B cell (primary cell): ENCODE data around the gene TAF12. TPM values are rescaled to one million over a fixed set of nuclear protein-coding genes. Genes with fewer than 3 reads are reported as not detected.
"Not testable (repeated sequence)": the region's sequence is repeated elsewhere in the genome, so short reads cannot be mapped to it uniquely, and the experiment has no call there.

Experiments used
- ATAC-seq: fragments of 200-7000 bp; cut with Tn5 transposase; one replicate; pipeline ENCODE4 v1.10.0; 2021; ENCODE audit warnings: low read depth, mild to moderate bottlenecking, moderate number of reproducible peaks, moderate library complexity
- CTCF ChIA-PET: fragments of 350-600 bp; sonication (Branson Sonifier 250); formaldehyde crosslinking; loops from one replicate; lab custom pipeline; 2021; ENCODE audit warnings: antibody characterized with exemption, inconsistent platforms; lab: Charles Lee
- POLR2A ChIA-PET: fragments of 350-600 bp; sonication (Branson Sonifier 250); formaldehyde crosslinking; loops from one replicate; lab custom pipeline; 2021; ENCODE audit warnings: antibody characterized with exemption; lab: Charles Lee
- DNase-seq: peaks from one replicate; pipeline ENCODE4 v3.0.0; 2013
- H2AFZ ChIP-seq: 2 replicates; pipeline ENCODE4 v1.6.1; 2012; ENCODE audit warnings: mild to moderate bottlenecking, low read depth, low read length; ENCODE audit not compliant: insufficient read depth, poor library complexity, severe bottlenecking
- H3K27ac ChIP-seq, 2 donors: 1 replicate in 1 of 2; 2 replicates in 1 of 2; pipeline ENCODE4 v1.5.1; 2012 to 2013; ENCODE audit warnings: low read length in 2 of 2, mild to moderate bottlenecking in 2 of 2, moderate library complexity in 1 of 2
- H3K27me3 ChIP-seq, 4 experiments: fragments of 200-600 bp in 1 of 4; sonication (generic) in 1 of 4; replicated peaks in 1 of 4; 1 replicate in 2 of 4; 2 replicates in 2 of 4; pipeline versions ENCODE4 v1.6.1 to v1.7.0; 2013 to 2016; ENCODE audit warnings: low read length in 3 of 4, mild to moderate bottlenecking in 2 of 4, mixed read lengths in 1 of 4, moderate library complexity in 1 of 4; ENCODE audit not compliant: insufficient read depth in 4 of 4, control insufficient read depth in 3 of 4; ENCODE audit errors: control extremely low read depth in 1 of 4
- H3K36me3 ChIP-seq, 2 experiments: replicated peaks in 1 of 2; 1 replicate in 1 of 2; 2 replicates in 1 of 2; pipeline versions ENCODE4 v1.6.1 to v1.7.1; 2013; ENCODE audit warnings: low read length in 1 of 2; ENCODE audit not compliant: insufficient read depth in 2 of 2, control insufficient read depth in 1 of 2; ENCODE audit errors: control extremely low read depth in 1 of 2, extremely low read depth in 1 of 2
- H3K4me1 ChIP-seq, 2 donors: fragments of 200-600 bp in 1 of 2; sonication (generic) in 1 of 2; 1 replicate in 1 of 2; 2 replicates in 1 of 2; pipeline versions ENCODE4 v1.5.1 to v1.6.1; 2013 to 2017; ENCODE audit warnings: low read length in 2 of 2; ENCODE audit not compliant: control insufficient read depth in 2 of 2, insufficient read depth in 2 of 2
- H3K4me2 ChIP-seq: replicated peaks from 2 replicates; pipeline ENCODE3; 2012; ENCODE audit warnings: mild to moderate bottlenecking, low read depth, low read length; ENCODE audit not compliant: poor library complexity, severe bottlenecking
- H3K4me3 ChIP-seq, 5 experiments: fragments of 200-600 bp in 1 of 5; sonication (generic) in 1 of 5; 1 replicate in 3 of 5; 2 replicates in 2 of 5; pipeline versions ENCODE4 v1.5.1 to v1.7.0; 2011 to 2016; ENCODE audit warnings: low read length in 4 of 5, mild to moderate bottlenecking in 4 of 5, low read depth in 2 of 5, control low read depth in 1 of 5, moderate library complexity in 1 of 5; ENCODE audit not compliant: insufficient read depth in 1 of 5; ENCODE audit errors: control extremely low read depth in 1 of 5, extremely low read depth in 1 of 5
- H3K79me2 ChIP-seq: fragments of 200-600 bp; sonication (generic); one replicate; pipeline ENCODE4 v1.6.0; 2016; ENCODE audit warnings: low read length; ENCODE audit not compliant: control insufficient read depth, insufficient read depth
- H3K9ac ChIP-seq: fragments of 200-600 bp; sonication (generic); 2 replicates; pipeline ENCODE4 v1.6.1; 2017; ENCODE audit warnings: mild to moderate bottlenecking, low read length, moderate library complexity
- H3K9me3 ChIP-seq, 3 donors: one replicate each; pipeline versions ENCODE4 v1.6.1 to v1.7.1; 2013; ENCODE audit warnings: low read length in 2 of 3; ENCODE audit not compliant: control insufficient read depth in 2 of 3, insufficient read depth in 1 of 3; ENCODE audit errors: control extremely low read depth in 1 of 3
- H4K20me1 ChIP-seq: 2 replicates; pipeline ENCODE4 v1.6.0; 2012; ENCODE audit warnings: mild to moderate bottlenecking, low read length; ENCODE audit not compliant: insufficient read depth, control insufficient read depth, poor library complexity, severe bottlenecking
- H3K27ac Mint-ChIP-seq: one replicate; pipeline ENCODE4 v1.8.0; 2021; ENCODE audit warnings: mixed read lengths
- H3K27me3 Mint-ChIP-seq: one replicate; pipeline ENCODE4 v1.8.0; 2021; ENCODE audit warnings: mixed read lengths
- H3K4me1 Mint-ChIP-seq: one replicate; pipeline ENCODE4 v1.8.0; 2021; ENCODE audit warnings: mixed read lengths
- H3K4me3 Mint-ChIP-seq: one replicate; pipeline ENCODE4 v1.8.0; 2021; ENCODE audit warnings: mixed read lengths
- H3K9me3 Mint-ChIP-seq: one replicate; pipeline ENCODE4 v1.8.0; 2022; ENCODE audit warnings: mixed read lengths; ENCODE audit not compliant: insufficient read depth
- CTCF ChIP-seq: fragments of 200-600 bp; IDR thresholded peaks from one replicate; pipeline ENCODE4 v1.8.0; 2022; ENCODE audit warnings: antibody characterized with exemption, mild to moderate bottlenecking
- EZH2 ChIP-seq: IDR thresholded peaks from 2 replicates; pipeline ENCODE4 v1.6.1; 2012; ENCODE audit warnings: borderline replicate concordance, low read depth, mild to moderate bottlenecking, moderate library complexity, low read length; ENCODE audit not compliant: insufficient read depth, poor library complexity, severe bottlenecking
- WGBS: methylation state at CpG from one replicate; pipeline ENCODE4 v1.1.5; 2013; ENCODE audit warnings: missing lambda C conversion rate; ENCODE audit not compliant: insufficient coverage; 5-methylcytosine and 5-hydroxymethylcytosine counted together
- intact Hi-C: fragments of 100-400 bp; cut with micrococcal nuclease; formaldehyde crosslinking; loops from one replicate; pipeline ENCODE4 v1.10.0; 2022
- polyA plus RNA-seq: library from polyadenylated mRNA; depleted of rRNA; stranded (reverse); fragments of >200 nt; gene quantifications from 2 replicates; pipeline ENCODE4 v1.2.3, GENCODE V29; 2012
- total RNA-seq, 2 donors: library from RNA; stranded (reverse); fragments of 120-200 nt in 1 of 2; gene quantifications; 1 replicate in 1 of 2; 2 replicates in 1 of 2; pipeline versions ENCODE4 v1.2.3 to v1.2.4, GENCODE V29; 2013 to 2022

Gene TAF12
- total and polyA plus RNA-seq, 2 donors (not counting 1 experiment from before 2014, with no cell fraction given) = 15.8 to 19.1 TPM

DNA sequence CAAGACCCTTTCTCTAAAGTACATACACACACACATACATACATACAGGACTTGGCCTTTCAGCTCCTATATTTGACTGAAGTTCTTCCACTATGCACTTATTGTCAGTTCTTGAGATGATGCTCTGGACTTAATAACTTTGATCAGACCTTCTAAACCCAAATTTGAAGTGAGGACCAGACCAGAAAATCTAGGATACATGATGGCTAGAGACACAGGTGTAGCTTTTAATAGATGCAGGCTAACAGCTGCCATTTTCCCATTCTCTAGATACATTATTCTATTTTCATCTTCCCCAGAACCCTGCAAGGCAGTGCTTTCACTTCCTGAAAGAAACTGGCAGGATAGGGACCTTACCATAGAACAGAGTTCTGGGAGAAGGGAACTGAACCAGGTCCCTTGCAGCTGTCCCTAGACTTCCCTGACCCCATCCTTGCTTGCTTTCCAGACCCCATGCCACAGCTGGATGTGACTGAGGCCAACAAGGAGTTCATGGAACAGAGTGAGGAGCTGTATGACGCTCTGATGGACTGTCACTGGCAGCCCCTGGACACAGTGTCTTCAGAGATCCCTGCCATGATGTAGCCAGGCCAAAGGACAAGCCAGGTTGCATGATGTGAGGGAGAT, 65.7 kb downstream of the TAF12 start:
- POLR2A ChIA-PET = interaction anchor here (1.2 kb wide), 1 partner anchor 71 kb away, joined by 3 read pairs; the partner anchor contains the start of gene RNU11
- no peaks in the 10 kb centered on the region for H3K27me3 ChIP-seq
- Mint-ChIP-seq H3K9me3 (no peaks in the 10 kb centered on the region), H3K27ac (no peak overlapping the region), H3K27me3 (no peaks in the 10 kb centered on the region), H3K4me3 (no peak overlapping the region), H3K4me1 (peaks cover 30% of the 10 kb centered on the region)
- WGBS = 100% methylated on average over 1 of the region's 1 CpG
- H3K4me2 ChIP-seq = no peak overlapping the region
- intact Hi-C loops = no loop called here
- no peak for ATAC-seq
- H3K4me1 ChIP-seq = peaks cover 15 to 21% of the 10 kb centered on the region in 2 donors
- H3K9ac ChIP-seq = no peak overlapping the region
- H3K9me3 ChIP-seq = no peaks in the 10 kb centered on the region
- peak; percentile 21 for DNase-seq
- peak overlapping the region in 1 of 2 donors; percentile 4 for H3K27ac ChIP-seq
- no peak overlapping the region for H3K4me3 ChIP-seq
- no peak overlapping the region for H2AFZ ChIP-seq
- H3K79me2 ChIP-seq = peaks cover 29% of the 10 kb centered on the region
- CTCF ChIA-PET = interaction anchor here (0.9 kb wide), 1 partner anchor 64 kb away, joined by 3 read pairs; no protein-coding TSS in a partner anchor
- peaks cover 40% of the 10 kb centered on the region for H4K20me1 ChIP-seq
- peaks cover 16 to 50% of the 10 kb centered on the region in 2 experiments for H3K36me3 ChIP-seq
- TF ChIP-seq CTCF = no peak
- TF ChIP-seq EZH2 = no peak

DNA sequence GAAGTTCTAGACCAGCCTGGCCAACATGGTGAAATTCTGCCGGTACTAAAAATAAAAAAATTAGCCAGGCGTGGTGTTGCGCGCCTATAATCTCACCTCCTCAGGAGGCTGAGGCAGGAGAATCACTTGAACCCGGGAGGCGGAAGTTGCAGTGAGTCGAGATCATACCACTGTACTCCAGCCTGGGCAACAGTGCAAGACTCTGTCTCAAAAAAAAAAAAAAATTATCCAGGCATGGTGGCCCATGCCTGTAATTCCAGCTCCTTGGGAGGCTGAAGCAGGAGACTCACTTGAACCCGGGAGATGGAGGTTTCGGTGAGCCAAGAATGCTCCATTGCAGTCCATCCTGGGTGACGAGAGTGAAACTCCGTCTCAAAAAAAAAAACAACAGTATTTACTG, 69.3 kb downstream of the TAF12 start:
- no peaks in the 10 kb centered on the region for H3K27me3 ChIP-seq
- H3K4me2 ChIP-seq = no peak overlapping the region
- peaks cover 5% of the 10 kb centered on the region for H3K79me2 ChIP-seq
- Mint-ChIP-seq H3K4me1 (peaks cover 7% of the 10 kb centered on the region), H3K4me3 (no peak overlapping the region), H3K27ac (no peak overlapping the region), H3K9me3 (no peaks in the 10 kb centered on the region), H3K27me3 (no peaks in the 10 kb centered on the region)
- H3K9me3 ChIP-seq = no peaks in the 10 kb centered on the region
- CTCF ChIA-PET = no interaction called here
- no peak overlapping the region for H3K27ac ChIP-seq
- no peak overlapping the region for H3K4me3 ChIP-seq
- intact Hi-C loops = no loop called here
- no peak for DNase-seq
- ATAC-seq = no peak
- WGBS = 100% methylated on average over 9 of the region's 11 CpGs
- no peak for TF ChIP-seq EZH2
- TF ChIP-seq CTCF = no peak
- peaks cover 9% of the 10 kb centered on the region for H4K20me1 ChIP-seq
- POLR2A ChIA-PET = no interaction called here
- H3K4me1 ChIP-seq = no peaks in the 10 kb centered on the region
- H3K36me3 ChIP-seq = peaks cover 12 to 53% of the 10 kb centered on the region in 2 experiments
- H2AFZ ChIP-seq = no peak overlapping the region
- H3K9ac ChIP-seq = no peak overlapping the region

GRCh38 chr1:28572891-28573290, 70.0 kb downstream of the TAF12 start:
- ATAC-seq, H3K4me3 Mint-ChIP-seq, H3K27ac Mint-ChIP-seq, H3K27me3 Mint-ChIP-seq, H3K4me1 Mint-ChIP-seq, H3K4me1 ChIP-seq, H3K9me3 ChIP-seq, H3K27ac ChIP-seq, CTCF ChIA-PET, intact Hi-C loops, H3K4me2 ChIP-seq, DNase-seq, H3K9ac ChIP-seq, H2AFZ ChIP-seq, H3K79me2 ChIP-seq, H3K4me3 ChIP-seq, H3K9me3 Mint-ChIP-seq, H4K20me1 ChIP-seq, H3K27me3 ChIP-seq: not testable (repeated sequence)
- POLR2A ChIA-PET = interaction anchor here (0.7 to 1.2 kb wide), 2 partner anchors 9 to 70 kb away, joined by 4 read pairs; no protein-coding TSS in a partner anchor
- 100% methylated on average over 7 of the region's 12 CpGs for whole genome bisulfite sequencing
- peaks cover 9 to 53% of the 10 kb centered on the region in 2 experiments for H3K36me3 ChIP-seq
